HG03280 (cell line): Measurements from ENCODE around the gene MID1.
"Not testable (repeated sequence)": the region's sequence is repeated elsewhere in the genome, so short reads cannot be mapped to it uniquely, and the experiment has no call there.

Experiments used
- ATAC-seq: cut with Tn5 transposase; IDR thresholded peaks from one replicate; pipeline ENCODE4 v1.9.1; 2021; ENCODE audit warnings: mild to moderate bottlenecking, moderate library complexity; ENCODE audit not compliant: unreplicated experiment

MID1 gene

DNA sequence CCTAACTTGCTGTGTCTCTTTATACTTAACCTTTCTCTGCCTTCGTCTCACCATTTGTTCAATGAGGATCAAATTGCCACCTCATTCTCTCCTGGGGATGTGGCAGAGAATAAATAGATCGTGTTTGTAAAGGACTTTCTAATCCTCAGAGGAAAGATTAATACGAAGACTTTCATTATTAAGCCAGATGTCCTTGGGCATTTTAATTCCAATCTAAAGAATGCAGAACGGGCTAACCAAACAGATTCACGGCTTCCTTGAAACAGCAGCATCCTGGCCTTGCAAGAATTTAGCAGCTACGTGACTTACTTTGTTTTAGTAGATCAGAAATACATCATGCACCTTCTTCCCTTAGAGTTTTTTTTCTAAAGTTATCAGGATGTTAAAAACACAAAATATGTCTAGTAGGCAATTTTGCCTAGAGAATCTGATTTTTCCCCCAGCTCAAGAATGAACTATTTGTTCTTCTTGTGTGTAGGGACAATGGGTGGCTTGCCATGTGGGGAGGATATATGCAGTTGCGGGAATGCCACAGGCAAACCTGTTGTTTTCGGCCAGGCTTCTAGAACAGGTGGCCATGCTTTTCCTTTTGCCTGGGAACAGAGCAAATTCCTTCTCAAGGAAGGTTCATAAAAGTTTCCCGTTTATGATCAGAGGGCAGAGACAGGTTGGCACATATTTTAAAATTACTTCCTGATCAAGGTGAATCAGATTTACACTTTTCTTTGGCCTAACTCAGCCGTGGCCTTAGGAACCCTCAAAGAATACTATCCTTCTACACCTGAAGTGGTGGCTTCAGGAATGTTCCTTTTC, 3.0 kb downstream of the MID1 start:
- no peak for ATAC-seq

DNA sequence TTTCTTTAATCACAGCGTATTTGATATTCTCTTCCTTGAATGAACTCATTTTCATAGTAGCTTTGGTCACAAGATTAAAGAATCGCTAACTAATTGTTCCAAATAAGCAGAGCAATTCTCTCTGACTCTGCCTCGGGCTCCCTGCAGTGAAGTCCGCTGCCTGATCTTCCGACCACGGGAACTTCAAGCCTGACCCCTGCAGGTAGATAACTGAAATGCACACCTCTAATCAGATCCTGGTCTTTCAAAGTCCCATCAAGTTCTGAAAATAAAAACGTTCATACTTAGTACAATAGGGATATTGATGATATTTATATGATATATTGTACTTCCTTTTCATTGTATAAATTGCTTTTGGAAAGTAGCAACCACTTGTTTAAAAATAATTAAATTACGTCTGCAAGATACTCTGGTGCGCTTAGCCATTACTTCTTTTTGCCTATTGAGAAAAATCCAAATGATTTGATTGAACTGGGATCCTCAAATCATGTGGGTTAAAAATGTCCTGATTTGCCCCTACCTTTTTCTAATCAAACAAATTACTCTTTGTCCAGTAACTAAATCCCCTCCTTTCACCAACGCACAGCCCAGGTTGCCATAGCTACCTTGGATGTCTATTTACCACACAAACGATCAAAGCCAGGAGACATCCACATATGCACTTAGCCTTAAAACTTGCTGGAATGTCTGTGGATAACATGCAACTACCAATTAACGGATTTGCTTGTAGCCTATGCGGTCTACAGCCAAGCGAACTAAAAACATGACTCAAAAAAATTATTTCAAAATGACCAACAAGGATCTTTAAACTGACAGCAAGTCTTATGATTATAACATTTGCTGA, 4.2 kb downstream of the MID1 start:
- peak; percentile 57 for ATAC-seq

DNA sequence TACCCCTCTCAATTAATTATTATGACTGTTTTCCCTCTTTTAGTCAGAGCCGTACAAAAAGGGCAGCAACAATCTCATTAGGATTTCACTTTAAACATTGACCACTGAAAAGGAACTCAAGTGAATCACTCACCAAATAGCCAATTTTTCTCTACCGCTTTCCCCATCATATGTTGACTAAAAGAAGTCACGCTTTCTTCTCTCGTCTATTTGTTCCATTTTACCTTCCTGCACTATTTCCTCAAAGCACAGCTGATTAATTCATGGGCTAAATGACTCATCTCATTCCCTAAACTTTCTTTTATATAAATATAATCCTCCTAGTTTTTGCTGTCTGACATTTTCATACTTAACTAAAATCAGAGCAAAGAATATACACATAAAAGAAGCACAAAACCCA, 8.2 kb downstream of the MID1 start:
- no peak for ATAC-seq

DNA sequence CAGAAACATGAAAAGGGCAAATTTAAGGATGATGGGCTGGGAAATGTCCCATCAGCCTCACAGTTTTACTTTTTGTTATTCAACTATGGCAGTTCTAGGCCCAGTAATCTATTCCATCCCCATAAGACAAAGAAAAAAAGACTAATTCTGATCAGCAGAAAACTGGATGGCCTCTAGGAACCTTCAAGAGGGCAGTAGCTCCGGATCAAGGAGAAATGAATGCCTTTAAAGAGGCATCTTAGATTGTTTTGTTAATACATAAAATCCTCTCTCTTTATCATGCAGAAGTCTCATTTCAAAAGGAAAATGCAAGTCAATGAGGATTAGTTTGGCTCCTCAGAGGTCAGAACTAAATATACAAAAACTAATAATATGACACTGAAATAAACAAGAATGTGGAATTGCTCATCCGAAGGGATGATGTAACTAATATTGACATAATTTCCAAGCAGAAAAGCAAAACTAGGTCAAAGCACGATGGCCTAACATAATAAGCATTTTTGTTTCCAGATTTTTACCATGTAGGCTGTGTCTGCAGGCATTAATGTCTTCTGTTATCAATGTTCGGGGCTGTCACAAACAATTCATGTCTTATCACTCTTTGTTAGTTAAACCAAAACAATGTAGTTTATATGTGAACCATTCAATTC, 8.8 kb downstream of the MID1 start:
- no peak for ATAC-seq

DNA sequence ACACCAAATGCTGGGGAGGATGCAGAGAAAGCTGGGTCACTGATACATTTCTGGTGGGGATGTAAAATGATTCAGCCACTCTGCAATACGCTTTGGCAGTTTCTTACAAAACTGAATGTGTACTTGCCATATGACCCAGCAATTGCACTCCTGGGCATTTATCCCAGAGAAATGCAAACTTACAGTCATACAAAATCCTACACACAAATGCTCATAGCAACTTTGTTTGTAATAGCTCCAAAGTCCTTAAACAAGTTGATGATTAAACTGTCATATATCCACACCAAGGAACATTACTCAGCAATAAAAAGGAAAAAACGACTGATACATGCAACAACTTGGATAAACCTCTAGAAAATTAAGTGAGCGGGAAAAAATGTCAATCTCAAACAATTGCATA, 12.3 kb downstream of the MID1 start:
- ATAC-seq = no peak

DNA sequence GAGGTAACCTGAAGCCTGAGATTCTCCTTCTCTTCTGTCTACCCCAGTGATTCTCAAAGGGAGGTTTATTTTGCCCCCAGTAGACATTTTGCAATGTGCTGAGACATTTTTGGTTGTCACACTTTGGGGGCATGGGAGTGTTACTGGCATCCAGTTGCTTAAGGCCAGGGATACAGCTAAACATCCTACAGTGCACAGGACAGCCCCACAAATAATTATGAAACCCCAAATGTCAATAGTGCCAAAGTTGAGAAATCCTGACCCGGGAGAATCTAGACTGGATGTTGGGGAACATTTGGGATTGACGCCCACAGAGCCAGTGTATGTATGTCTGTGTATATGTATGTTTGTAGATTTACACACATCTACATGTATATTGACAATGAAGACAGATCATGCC, 13.2 kb downstream of the MID1 start:
- ATAC-seq = no peak

DNA sequence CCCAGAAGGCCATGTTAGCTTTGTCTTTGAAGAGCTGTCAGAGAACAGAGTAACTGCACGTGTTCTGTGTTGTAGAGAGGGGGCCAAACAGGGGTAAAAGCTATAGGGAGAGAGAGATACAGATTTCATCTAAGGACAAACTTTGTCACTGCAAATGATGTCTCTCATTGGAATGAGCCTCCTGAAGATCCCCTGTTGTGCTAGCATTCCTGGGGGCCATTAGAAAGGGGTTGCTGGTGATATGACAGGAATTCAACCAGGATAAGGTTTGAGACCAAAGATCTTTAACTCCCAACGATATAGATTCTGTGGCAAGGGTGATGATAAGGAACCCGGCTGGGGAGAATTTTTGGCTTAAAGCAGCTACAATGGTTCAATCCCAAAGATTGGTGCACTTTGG, 16.8 kb downstream of the MID1 start:
- no peak for ATAC-seq

DNA sequence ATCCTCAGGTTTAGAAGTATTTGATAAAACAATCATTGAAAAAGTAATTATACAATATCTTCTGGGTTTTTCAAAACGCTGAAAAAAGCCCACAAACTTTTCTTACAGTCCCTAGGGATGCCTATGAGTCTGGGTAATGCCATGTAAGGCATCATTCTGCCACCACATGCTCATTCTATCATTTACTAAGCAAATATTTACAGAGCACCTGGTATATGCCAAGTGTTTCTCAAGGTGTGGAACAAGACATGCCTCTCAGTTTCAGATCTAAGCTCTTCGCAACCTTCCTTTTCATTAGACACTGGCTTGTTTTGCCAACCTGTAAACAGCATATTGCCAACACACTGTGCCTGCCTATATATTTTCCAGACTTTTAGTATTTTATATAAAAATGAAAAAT, 17.7 kb downstream of the MID1 start:
- ATAC-seq = no peak

DNA sequence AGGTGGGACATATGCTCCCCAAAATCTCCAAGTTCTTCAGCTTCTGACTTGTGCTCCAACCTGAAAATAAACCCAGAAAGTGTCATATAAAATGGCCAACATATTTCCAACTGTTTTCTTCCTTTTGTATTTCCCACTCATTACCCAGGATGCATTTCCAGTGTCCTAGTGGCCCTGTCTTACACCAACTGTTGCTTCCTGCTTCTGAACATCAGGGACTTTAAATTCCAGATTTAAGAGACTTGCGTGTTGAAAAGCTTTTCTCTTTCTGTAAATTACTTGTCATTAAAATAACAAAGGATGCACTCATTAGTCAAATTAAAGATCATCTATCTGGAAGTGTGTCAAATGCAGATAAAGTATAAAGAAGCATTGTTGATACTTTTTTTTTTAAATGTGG, 19.9 kb downstream of the MID1 start:
- ATAC-seq = no peak

DNA sequence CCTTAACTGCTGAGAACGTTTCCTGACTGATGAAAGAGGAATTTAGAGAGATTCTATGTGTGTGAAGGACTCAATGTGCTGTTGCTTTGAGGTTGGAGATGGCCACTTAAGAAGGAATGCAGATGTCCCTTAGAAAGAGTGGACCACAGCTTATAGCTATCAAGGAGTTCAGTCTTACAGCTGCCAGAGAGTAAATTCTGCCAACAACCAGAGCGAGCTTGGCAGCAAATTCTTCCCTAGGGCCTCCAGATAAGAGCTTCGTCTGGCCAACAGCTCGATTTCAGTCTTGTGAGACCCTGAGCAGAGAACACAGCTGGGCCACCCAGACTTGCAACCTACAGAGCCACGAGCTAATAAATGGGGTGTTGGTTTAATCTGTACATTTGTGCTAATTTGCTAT, 21.8 kb downstream of the MID1 start:
- no peak for ATAC-seq

DNA sequence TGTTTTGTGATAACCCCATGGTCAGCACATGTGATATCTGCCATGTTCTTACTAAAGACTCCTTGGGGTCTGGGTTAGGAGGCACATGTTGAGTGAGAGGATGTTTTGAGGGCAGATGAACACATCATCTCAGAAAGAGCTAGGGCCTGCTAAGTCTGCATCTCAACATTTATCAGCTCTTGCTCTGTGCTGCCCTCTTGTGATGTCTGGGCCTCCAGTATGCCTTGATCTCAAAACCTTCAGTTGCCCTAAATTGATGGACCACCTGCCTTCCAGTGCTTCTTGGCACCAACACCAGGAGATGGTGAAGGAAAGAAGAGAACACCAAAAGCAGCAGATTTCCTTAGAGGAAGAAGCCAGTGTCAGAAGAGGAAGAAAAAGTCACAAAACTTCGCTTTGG, 22.5 kb downstream of the MID1 start:
- no peak for ATAC-seq

DNA sequence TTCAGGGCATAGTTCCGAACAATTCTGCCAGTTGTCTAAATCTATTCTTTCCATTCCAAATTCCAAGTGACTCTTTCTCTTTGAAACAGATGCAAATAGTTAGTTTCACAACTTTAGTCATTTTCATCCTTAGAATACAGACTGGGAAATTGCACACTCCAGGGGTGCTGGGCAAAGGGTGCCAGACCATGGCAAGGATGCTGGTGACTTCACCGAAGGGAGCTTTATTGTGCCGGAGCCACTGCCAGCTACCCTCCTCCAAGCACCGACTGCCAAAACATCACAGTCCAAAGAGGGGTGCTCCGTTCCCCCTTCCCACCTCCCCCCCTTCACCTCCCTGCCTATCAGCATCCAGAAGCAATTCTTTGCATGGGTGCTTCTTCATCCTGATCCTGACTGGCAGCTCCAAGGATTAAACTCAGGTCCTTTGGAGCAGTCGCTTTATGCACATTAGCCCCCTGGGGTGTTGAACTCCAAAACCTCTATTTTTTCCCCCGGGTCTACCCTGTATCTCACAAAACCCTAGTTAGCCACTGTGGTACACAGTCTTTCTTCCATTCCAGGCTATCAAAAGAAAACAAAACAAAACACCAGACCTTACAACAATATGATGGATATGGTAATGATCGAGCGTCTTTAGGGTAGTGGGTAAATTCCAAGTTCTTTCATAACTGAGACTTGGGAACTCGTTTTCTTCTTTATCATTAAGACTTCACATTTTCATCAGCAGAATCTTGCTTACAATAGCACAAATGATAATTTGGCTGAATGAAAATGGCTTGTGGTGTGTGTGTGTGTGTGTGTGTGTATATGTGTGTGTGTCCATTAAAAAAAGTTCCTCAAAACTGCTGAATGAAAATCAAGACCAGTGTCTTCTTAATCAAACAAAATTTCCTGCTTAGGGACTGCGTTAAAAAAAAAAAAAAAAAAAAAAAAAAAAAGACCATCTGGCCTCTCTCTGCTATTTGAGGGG, 28.7 kb downstream of the MID1 start:
- ATAC-seq = no peak

DNA sequence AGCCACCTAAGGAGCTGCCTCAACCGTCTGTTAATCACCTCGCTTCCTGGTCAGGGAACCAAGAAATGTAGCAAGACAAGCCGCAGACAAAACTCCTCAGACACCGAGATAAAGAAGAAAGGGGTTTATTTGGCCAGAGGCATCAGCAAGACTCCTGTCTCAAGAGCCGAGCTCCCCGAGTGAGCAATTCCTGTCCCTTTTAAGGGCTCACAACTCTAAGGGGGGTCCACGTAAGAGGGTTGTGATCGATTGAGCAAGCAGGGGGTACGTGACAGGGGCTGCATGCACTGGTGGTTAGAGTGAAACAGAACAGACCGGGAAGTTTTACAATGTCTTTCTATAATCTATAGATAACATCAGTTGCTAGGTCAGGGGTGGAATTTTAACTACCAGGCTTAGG, 30.6 kb downstream of the MID1 start:
- not testable (repeated sequence) for ATAC-seq

DNA sequence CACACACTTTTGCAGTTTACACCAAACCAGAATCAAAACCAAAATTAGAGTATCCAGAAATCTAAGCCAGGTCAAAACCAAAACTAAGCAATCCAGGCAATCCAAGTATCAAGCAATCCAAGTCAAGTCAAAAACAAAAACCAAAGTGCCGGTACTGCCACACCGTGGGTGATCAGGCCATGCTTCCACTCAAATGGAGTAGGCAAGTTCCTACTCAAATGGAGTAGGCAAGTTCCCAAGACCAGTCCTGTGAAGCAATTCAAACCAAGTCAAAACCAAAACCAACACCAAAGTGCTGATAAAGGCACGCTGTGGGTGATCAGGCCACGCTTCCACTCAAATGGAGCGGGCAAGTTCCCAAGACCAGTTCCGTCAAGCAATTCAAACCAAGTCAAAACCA, 31.3 kb downstream of the MID1 start:
- ATAC-seq = no peak

DNA sequence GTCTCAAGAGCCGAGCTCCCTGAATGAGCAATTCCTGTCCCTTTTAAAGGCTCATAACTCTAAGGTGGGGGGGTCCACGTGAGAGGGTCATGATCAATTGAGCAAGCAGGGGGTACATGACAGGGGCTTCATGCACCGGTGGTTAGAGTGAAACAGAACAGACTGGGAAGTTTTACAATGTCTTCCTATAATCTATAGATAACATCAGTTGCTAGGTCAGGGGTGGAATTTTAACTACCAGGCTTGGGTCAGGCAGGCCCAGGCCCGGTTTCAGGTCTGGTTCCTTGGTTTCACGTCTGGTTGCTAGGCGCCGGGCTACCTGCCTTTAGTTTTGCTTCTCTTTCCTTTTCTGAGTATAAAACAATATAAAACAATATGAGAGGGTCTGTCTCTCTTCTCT, 35.5 kb downstream of the MID1 start:
- ATAC-seq = not testable (repeated sequence)

DNA sequence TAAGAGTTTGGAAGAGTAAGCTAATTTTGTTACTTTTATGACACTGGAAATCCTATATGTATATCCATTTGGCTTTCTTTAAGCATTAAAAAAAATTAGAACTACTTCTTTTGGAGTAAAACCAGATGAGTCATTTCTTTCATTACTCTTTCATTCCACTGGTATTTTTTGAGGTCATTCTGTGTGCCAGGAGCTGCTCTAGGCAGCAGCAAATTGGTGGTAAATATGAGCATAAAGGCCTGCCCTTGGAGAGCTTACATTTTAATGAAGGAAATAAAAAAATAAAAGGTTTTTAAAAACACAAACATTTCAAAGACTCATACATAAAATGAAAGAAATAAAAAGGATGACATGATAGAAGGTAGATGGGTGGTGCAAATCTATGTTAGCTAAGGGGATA, 37.4 kb downstream of the MID1 start:
- no peak for ATAC-seq

DNA sequence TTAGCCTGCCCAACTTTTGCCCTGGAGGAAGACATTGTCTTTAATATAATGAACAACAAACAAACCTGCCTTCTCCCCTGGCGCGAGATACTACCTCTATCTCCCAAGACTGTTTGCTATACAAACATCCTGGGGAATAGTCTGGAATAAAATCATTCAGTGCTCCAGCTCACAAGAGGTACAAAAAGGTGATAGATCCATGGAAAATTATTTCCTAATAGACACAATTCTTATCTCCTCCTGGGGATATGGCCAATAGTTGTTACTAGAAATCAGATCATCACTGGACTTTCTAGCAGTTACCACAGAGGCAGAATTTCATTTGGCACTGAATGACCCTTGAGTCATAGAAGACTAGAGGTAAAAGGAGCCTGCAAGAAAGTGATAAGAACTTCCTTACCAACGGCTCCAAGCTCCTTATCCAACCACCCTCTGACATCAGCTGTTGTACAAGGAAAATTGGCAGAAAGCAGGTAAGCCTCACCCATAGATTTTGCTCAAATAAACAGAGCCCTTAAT, 38.1 kb downstream of the MID1 start:
- no peak for ATAC-seq

DNA sequence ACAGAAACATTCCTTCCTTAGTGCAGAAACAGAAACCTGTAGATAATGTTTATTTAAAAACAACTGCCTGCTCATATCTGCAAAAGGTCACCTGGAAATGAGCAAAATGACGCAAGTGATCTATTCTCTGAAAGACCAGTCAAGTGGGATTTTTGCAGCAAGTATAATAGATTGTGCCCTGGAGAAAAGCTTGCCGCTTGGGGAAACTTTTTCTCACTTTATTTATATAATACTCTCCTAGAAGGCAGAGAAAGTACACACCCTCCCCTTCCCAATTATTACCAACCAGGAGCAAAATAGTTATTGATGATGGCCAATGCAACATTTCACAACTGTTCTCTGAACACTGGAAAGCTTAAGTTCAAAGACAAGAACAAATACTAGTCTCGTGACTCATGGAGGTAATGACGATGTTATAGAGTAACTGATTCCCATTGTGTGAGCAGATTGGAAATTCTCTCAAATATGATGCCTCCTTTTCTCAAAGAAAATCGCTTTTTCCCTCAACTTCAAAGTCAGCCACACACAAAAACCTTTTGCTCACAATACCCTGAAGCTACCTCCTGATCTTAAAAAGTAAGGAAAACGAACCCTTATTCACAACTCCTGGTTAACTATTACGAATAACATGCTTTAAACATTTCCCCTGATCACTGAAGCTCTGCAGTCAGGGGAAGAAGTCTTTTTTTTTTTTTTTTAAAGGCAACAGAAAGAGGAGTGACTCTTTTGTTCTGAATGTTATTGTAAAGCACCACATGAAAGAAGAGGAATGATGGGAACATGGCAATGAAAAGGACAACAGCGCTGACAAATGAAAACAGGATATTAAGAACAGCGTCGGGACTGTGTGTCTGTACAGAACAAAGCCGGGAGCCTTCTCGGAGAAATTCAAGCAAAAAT, 41.0 kb downstream of the MID1 start:
- no peak for ATAC-seq

DNA sequence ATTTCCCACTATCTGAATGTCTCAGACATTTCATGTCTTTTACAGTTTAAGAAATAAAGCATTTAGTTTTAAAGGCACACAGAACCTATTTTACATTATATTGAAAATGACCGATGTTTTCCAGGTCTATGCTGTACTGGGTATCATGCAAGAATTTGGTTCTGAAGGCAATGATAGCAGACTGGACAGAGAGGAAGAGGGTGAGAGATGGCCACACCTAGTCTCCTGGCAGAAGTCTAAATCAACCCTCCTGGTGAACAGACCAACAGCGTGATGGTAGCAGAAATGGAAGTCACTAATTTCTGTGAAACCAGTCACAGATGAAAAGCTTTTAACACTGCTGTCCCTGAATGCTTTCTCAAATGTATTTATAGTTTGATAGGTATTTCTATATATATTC, 41.9 kb downstream of the MID1 start:
- ATAC-seq = no peak
